Mucosa of descending colon (tissue), 3 donors: ENCODE results near the gene TSR3. TPM values are rescaled to one million over a fixed set of nuclear protein-coding genes. Genes with fewer than 3 reads are reported as not detected.
A peak's percentile ranks its signal among the peaks of the same experiment; 100 is the strongest.

Source experiments
- ATAC-seq: fragments of 200-7000 bp; cut with Tn5 transposase; one replicate; pipeline ENCODE4 v1.9.1; 2020; ENCODE audit warnings: mild to moderate bottlenecking, moderate library complexity
- DNase-seq, 3 donors: peaks; one replicate each; pipeline ENCODE4 v3.0.0-alpha.2; 2020
- H3K36me3 ChIP-seq: fragments of 200-600 bp; one replicate; pipeline ENCODE4 v1.8.0; 2021; ENCODE audit warnings: low read depth, mild to moderate bottlenecking
- H3K4me1 ChIP-seq: fragments of 200-600 bp; one replicate; pipeline ENCODE4 v1.8.0; 2021; ENCODE audit warnings: low read depth, mild to moderate bottlenecking
- H3K4me3 ChIP-seq: fragments of 200-600 bp; one replicate; pipeline ENCODE4 v1.8.0; 2021; ENCODE audit warnings: mild to moderate bottlenecking
- H3K9me3 ChIP-seq: fragments of 200-600 bp; one replicate; pipeline ENCODE4 v1.8.0; 2021; ENCODE audit warnings: mild to moderate bottlenecking
- CTCF ChIP-seq: fragments of 200-600 bp; IDR thresholded peaks from one replicate; pipeline ENCODE4 v1.8.0; 2022; ENCODE audit warnings: antibody characterized with exemption, mild to moderate bottlenecking
- intact Hi-C, 2 donors: fragments of 100-400 bp; cut with DNase I in 1 of 2; cut with micrococcal nuclease in 1 of 2; formaldehyde crosslinking; loops; one replicate each; pipeline versions ENCODE4 v1.11.0 to v1.11.1; 2022; cut with DNase I, micrococcal nuclease
- total RNA-seq, 3 donors: library from RNA; stranded (reverse); fragmentation: NEBNext Ultra II Directional in 2 of 3; extraction: Animal tissue kit (Norgen Biotek cat#: 25700) in 2 of 3; gene quantifications; one replicate each; pipeline versions ENCODE4 v1.2.1 to v1.2.4, GENCODE V29; 2021 to 2023
- donor health status: DM: no; HTN: no; CAD: no; lungs with moderate emphysema.
- donor health status: DM: no; HTN: no; CAD: no.
- donor health status: DM: no; HTN: yes; CAD: no.

TSR3 gene
- total RNA-seq, 3 donors from 2014 or later = 46.4 to 57.2 (median 54.1) TPM

GRCh38 chr16:1327619-1327947 is 24.1 kb downstream of the TSR3 start:
- peaks cover 15% of the 10 kb centered on the region for H3K4me1 ChIP-seq
- TF ChIP-seq CTCF = no peak
- no peak for DNase-seq
- H3K9me3 ChIP-seq = no peaks in the 10 kb centered on the region
- no peak overlapping the region for H3K4me3 ChIP-seq
- intact Hi-C loops = no loop called here
- H3K36me3 ChIP-seq = peaks cover 3% of the 10 kb centered on the region
- ATAC-seq = no peak

GRCh38 chr16:1326946-1327618 is 24.6 kb downstream of the TSR3 start:
- no peak for TF ChIP-seq CTCF
- Histone ChIP-seq H3K9me3 (no peaks in the 10 kb centered on the region), H3K4me1 (peaks cover 10% of the 10 kb centered on the region), H3K36me3 (peaks cover 3% of the 10 kb centered on the region), H3K4me3 (no peak overlapping the region)
- intact Hi-C loops = no loop called here
- DNase-seq (no peak), ATAC-seq (no peak)

- intact Hi-C loops = no loop called here
- DNase-seq (no peak), ATAC-seq (peak; percentile 13)
- H3K36me3 ChIP-seq = peaks cover 3% of the 10 kb centered on the region
- TF ChIP-seq CTCF = no peak
- peaks cover 3% of the 10 kb centered on the region for H3K4me1 ChIP-seq
- H3K4me3 ChIP-seq = no peak overlapping the region
- no peaks in the 10 kb centered on the region for H3K9me3 ChIP-seq
These were observed 25.3 kb downstream of the TSR3 start for GRCh38 chr16:1326391-1326790.

- no peak for DNase-seq
- Histone ChIP-seq H3K9me3 (no peaks in the 10 kb centered on the region), H3K4me1 (no peaks in the 10 kb centered on the region), H3K4me3 (no peak overlapping the region), H3K36me3 (peaks cover 3% of the 10 kb centered on the region)
- ATAC-seq = peak; percentile 26
- no peak for TF ChIP-seq CTCF
- intact Hi-C loops = no loop called here
These were observed 25.9 kb downstream of the TSR3 start for GRCh38 chr16:1325673-1326371.

- H3K4me3 ChIP-seq = no peak overlapping the region
- TF ChIP-seq CTCF = no peak
- H3K4me1 ChIP-seq = no peaks in the 10 kb centered on the region
- no peak for ATAC-seq
- intact Hi-C loops = no loop called here
- DNase-seq = no peak
- H3K9me3 ChIP-seq = no peaks in the 10 kb centered on the region
- H3K36me3 ChIP-seq = peaks cover 7% of the 10 kb centered on the region
These were observed 26.4 kb downstream of the TSR3 start for GRCh38 chr16:1325261-1325660.
